HepG2 (cell line): ENCODE results near the gene FRMD8. TPM values are rescaled to one million over a fixed set of nuclear protein-coding genes. Genes with fewer than 3 reads are reported as not detected.

ENCODE experiments used
- CTCF ChIP-seq: sonication (generic); formaldehyde crosslinking; IDR thresholded peaks from 2 replicates; pipeline ENCODE4 v1.5.0; 2020; ENCODE audit warnings: mild to moderate bottlenecking, missing genetic modification reagents, moderate library complexity
- HMGXB4 ChIP-seq, 2 experiments: sonication (generic) in 1 of 2; formaldehyde crosslinking in 1 of 2; IDR thresholded peaks; 2 replicates each; pipeline versions ENCODE4 v1.4.0 to v1.6.1; 2018 to 2020; ENCODE audit warnings: missing genetic modification reagents in 2 of 2, borderline replicate concordance in 1 of 2, low read depth in 1 of 2, mild to moderate bottlenecking in 1 of 2, missing biosample characterization in 1 of 2
- HNF4A ChIP-seq: sonication (generic); formaldehyde crosslinking; IDR thresholded peaks from 2 replicates; pipeline ENCODE4 v1.4.0; 2020; ENCODE audit warnings: missing genetic modification reagents
- LCORL ChIP-seq, 2 experiments: fragments of 450-650 bp in 1 of 2; sonication (generic) in 1 of 2; formaldehyde crosslinking in 1 of 2; IDR thresholded peaks; 2 replicates each; pipeline versions ENCODE4 v1.5.0 to v1.6.1; 2017 to 2020; ENCODE audit warnings: antibody characterized with exemption in 1 of 2, missing genetic modification reagents in 1 of 2
- NCOA1 ChIP-seq: sonication (generic); formaldehyde crosslinking; IDR thresholded peaks from 2 replicates; pipeline ENCODE4 v1.9.0; 2021; ENCODE audit warnings: missing genetic modification reagents
- PHF21A ChIP-seq: sonication (generic); formaldehyde crosslinking; IDR thresholded peaks from 2 replicates; pipeline ENCODE4 v1.5.0; 2020; ENCODE audit warnings: mild to moderate bottlenecking, missing genetic modification reagents
- RXRB ChIP-seq: IDR thresholded peaks from 2 replicates; pipeline ENCODE4 v1.6.1; 2016; ENCODE audit warnings: borderline replicate concordance, missing genetic modification reagents, missing compliant biosample characterization
- SP1 ChIP-seq, 2 experiments: fragments of 450-650 bp in 1 of 2; sonication (generic) in 1 of 2; formaldehyde crosslinking in 1 of 2; IDR thresholded peaks; 2 replicates each; pipeline versions ENCODE4 v1.4.0 to v1.6.1; 2016 to 2020; ENCODE audit warnings: missing genetic modification reagents in 1 of 2
- ZMYM4 ChIP-seq: sonication (generic); formaldehyde crosslinking; IDR thresholded peaks from 2 replicates; pipeline ENCODE4 v1.8.1; 2023; ENCODE audit warnings: mild to moderate bottlenecking, missing genetic modification reagents
- ZNF318 ChIP-seq: sonication (generic); formaldehyde crosslinking; IDR thresholded peaks from 2 replicates; pipeline ENCODE4 v1.4.0; 2020; ENCODE audit warnings: mild to moderate bottlenecking, missing genetic modification reagents
- ZNF703 ChIP-seq: sonication (generic); formaldehyde crosslinking; IDR thresholded peaks from 2 replicates; pipeline ENCODE4 v1.5.1; 2020; ENCODE audit warnings: missing genetic modification reagents, mild to moderate bottlenecking, moderate library complexity, borderline replicate concordance
- ZNF839 ChIP-seq: sonication (generic); formaldehyde crosslinking; IDR thresholded peaks from 2 replicates; pipeline ENCODE4 v1.4.0; 2020; ENCODE audit warnings: missing genetic modification reagents, mild to moderate bottlenecking, borderline replicate concordance
- ZNF879 ChIP-seq: sonication (generic); formaldehyde crosslinking; IDR thresholded peaks from 2 replicates; pipeline ENCODE4 v1.8.1; 2023; ENCODE audit warnings: missing genetic modification reagents
- polyA plus RNA-seq, 8 experiments: library from polyadenylated mRNA; depleted of rRNA in 3 of 8; stranded (reverse) in 7 of 8; unstranded in 1 of 8; fragments of >200 nt; fragmentation: Illumina TruSeq in 4 of 8; extraction: Trizol in 4 of 8; gene quantifications; 2 replicates each; pipeline versions ENCODE4 v1.2.1 to v1.2.3, GENCODE V29; 2011 to 2016; ENCODE audit warnings: low read depth in 4 of 8, missing spikeins in 1 of 8, mixed read lengths in 1 of 8; ENCODE audit not compliant: insufficient read depth in 1 of 8
- total RNA-seq, 5 experiments: library from RNA; depleted of rRNA; stranded (reverse); fragments of >200 nt; fragmentation: Illumina TruSeq; extraction: Trizol; gene quantifications; 2 replicates each; pipeline ENCODE4 v1.2.3, GENCODE V29; 2016; ENCODE audit warnings: low read depth in 1 of 5

FRMD8 gene
- total and polyA plus RNA-seq, 2 of the 13 experiments (the other 11 are each of a cell fraction or from before 2014, with no cell fraction given) = 5.8 to 20.6 TPM

GRCh38 chr11:65366340-65366773 is 20.1 kb upstream of the FRMD8 start (continued):
- TF ChIP-seq ZMYM4 (CRISPR knock-in tag) (peak; percentile 39; the same call in 1 of the 2 replicates), LCORL (IDR thresholded peaks at IDR 0.05) (no peak), LCORL (CRISPR knock-in tag; IDR thresholded peaks at IDR 0.05) (peak; percentile 56), ZNF879 (no peak), RXRB (CRISPR knock-in tag) (peak; percentile 59; the same call in 1 of the 2 replicates), CTCF (CRISPR knock-in tag) (peak; percentile 88), PHF21A (peak; percentile 29; the same call in 1 of the 2 replicates), SP1 (IDR thresholded peaks at IDR 0.05) (no peak), SP1 (CRISPR knock-in tag; IDR thresholded peaks at IDR 0.05) (no peak), NCOA1 (CRISPR knock-in tag) (0 out of 2 replicates have a peak, but pooled peaks have one; percentile 39), HNF4A (CRISPR knock-in tag) (0 out of 2 replicates have a peak, but pooled peaks have one; percentile 7), ZNF318 (CRISPR knock-in tag) (no peak), ZNF839 (CRISPR knock-in tag) (no peak), ZNF703 (CRISPR knock-in tag) (no peak), HMGXB4 (CRISPR knock-in tag; IDR thresholded peaks at IDR 0.05; ENCODE audit: borderline replicate concordance in 1 of 2, low read depth in 1 of 2) (peak; percentile 59 to 67; a peak in 2 of 4 replicates)
